Activated CD8-positive, alpha-beta memory T cell treated with anti-CD3 and anti-CD28 coated beads for 48 hours (primary cell): Measurements from ENCODE around the gene SOD1.
A peak's percentile ranks its signal among the peaks of the same experiment; 100 is the strongest.
"Not testable (repeated sequence)": the region's sequence is repeated elsewhere in the genome, so short reads cannot be mapped to it uniquely, and the experiment has no call there.

Source experiments
- DNase-seq, 3 experiments: peaks; one replicate each; pipeline ENCODE4 v3.0.0-alpha.2; 2020; ENCODE audit warnings: low read depth in 2 of 3, low spot score in 2 of 3

SOD1 gene

DNA sequence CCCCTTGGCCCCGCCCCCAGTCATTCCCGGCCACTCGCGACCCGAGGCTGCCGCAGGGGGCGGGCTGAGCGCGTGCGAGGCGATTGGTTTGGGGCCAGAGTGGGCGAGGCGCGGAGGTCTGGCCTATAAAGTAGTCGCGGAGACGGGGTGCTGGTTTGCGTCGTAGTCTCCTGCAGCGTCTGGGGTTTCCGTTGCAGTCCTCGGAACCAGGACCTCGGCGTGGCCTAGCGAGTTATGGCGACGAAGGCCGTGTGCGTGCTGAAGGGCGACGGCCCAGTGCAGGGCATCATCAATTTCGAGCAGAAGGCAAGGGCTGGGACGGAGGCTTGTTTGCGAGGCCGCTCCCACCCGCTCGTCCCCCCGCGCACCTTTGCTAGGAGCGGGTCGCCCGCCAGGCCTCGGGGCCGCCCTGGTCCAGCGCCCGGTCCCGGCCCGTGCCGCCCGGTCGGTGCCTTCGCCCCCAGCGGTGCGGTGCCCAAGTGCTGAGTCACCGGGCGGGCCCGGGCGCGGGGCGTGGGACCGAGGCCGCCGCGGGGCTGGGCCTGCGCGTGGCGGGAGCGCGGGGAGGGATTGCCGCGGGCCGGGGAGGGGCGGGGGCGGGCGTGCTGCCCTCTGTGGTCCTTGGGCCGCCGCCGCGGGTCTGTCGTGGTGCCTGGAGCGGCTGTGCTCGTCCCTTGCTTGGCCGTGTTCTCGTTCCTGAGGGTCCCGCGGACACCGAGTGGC lies at the start of gene SOD1:
SOD1 (plus strand) TSS at position 158 of the 723 bp plus-strand sequence; CDS start at position 235, 77 bp downstream.
- peak; percentile 86 to 95 (median 89) for DNase-seq

GRCh38 chr21:31611445-31611844 lies 48.0 kb upstream of the SOD1 start:
- DNase-seq, result no peak

- DNase-seq, result no peak
These were observed 46.4 kb upstream of the SOD1 start for GRCh38 chr21:31612894-31613785.

DNA sequence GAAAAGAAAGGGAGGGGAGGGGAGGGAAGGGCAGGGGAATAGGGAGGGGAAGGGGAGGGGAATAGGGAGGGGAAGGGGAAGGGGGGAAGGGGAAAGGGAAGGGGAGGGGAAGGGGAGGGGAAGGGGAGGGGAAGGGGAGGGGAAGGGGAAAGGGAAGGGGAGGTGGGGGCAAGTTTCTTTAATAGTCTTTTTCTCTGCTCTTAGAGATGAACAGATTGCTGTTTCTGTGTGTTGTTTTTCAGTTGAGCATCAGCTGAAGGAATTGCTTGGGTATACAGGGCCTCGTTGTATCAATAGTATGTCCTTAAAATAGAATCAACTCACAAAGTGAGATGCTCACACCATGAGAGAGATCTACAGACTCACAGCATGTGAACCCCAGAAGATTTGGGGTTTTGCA lies 44.8 kb upstream of the SOD1 start:
- DNase-seq, result no peak

GRCh38 chr21:31616216-31616615 lies 43.3 kb upstream of the SOD1 start:
- DNase-seq, result no peak

DNA sequence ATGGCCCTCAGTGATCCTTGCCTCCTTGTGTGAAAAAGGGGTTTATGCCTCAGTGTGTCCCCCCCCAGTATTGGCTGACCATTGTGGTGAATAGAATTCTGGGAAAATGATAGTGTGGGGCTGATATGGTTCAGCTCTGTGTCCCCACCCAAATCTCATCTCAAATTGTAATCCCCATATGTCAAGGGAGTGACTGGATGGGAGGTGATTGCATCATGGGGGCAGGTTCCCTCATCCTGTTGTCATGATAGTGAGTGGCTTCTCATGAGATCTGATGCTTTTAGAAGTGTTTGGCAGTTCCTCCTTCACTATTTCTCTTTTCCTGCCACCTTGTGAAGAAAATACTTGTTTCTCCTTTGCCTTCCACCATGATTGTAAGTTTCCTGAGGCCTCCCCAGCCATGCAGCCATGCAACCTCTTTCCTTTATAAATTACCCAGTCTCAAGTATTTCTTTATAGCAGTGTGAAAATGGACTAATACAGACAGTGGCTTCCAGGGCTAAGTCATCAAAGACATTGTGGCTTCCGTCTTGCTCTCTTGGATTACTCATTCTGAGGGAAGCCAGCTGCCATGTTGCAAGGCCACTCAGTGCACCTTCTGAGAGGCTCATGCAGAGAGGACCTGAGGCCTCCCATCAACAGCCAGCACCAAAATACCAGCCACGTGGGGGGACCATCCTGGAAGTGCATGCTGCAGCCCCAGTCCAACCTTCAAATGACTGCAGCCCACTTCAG lies 40.6 kb upstream of the SOD1 start:
- DNase-seq, result no peak

GRCh38 chr21:31622397-31622796 lies 37.1 kb upstream of the SOD1 start:
- no peak for DNase-seq

- DNase-seq, result no peak
These were observed 35.8 kb upstream of the SOD1 start for GRCh38 chr21:31623664-31624063.

DNA sequence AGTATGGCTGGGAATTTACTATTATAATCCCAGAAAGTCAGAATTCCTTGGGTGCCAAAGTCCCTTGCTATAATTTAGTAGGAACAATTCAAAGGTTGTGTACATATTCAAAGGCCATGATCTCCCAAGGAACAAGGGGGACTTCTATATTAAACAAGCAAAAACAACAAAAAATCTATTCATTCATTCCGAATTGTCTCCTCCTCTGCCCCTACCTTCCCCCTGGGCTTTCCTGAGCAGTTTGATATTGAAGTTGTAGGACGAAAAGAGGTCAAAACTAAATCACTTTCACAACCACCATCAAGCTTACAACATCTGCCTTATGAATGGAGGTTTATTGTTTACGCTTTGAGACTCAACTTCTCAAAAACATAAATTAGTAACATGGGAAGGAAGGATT lies 35.3 kb upstream of the SOD1 start:
- no peak for DNase-seq

GRCh38 chr21:31624961-31625491 lies 34.5 kb upstream of the SOD1 start:
- DNase-seq, result no peak

- no peak for DNase-seq
These were observed 29.4 kb upstream of the SOD1 start for GRCh38 chr21:31629972-31630711.

- not testable (repeated sequence) for DNase-seq
These were observed 27.6 kb upstream of the SOD1 start for GRCh38 chr21:31631881-31632280.

GRCh38 chr21:31634993-31635392 lies 24.5 kb upstream of the SOD1 start:
- DNase-seq, result no peak

DNA sequence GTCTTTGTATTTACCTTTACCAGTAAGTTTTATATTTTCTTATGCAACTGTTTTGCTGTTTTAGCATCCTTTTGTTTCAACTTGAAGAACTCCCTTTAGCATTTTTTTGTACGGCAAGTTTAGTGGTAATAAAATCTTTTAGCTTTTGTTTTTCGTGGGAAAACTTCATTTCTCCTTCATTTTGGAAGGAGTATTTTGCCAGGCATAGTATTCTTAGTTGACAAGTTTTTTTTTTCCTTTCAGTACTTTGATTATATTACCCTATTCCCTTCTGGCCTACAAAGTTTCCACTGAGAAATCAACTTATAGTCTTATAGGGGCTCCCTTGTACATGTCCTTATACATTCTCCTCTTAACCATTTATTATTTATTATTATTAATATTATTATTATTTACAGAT lies 22.6 kb upstream of the SOD1 start:
- no peak for DNase-seq

DNA sequence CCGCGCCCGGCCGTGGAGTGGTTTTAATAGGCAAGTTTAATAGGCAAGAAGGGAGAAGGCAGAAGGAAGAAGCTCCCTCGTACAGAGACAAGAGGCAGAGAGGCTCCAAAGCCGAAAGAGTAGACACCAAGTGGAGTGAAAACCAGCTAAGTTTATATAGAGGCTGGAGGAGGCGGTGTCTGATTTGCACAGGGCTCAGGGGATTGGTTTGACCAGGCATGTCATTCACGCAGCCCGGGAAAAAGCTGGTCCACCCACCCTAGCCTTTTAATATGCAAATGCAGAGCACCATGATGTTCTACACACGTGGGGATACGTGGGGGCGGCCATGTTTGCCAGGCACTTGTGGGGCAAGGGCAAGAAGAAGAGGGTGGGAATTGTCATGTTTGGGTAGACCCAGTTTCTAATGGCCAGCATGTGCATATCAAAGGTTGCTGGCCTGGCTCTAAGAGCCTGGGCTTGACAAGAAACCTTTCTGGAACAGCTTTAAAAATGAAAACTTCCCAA lies 18.0 kb upstream of the SOD1 start:
- no peak for DNase-seq

DNA sequence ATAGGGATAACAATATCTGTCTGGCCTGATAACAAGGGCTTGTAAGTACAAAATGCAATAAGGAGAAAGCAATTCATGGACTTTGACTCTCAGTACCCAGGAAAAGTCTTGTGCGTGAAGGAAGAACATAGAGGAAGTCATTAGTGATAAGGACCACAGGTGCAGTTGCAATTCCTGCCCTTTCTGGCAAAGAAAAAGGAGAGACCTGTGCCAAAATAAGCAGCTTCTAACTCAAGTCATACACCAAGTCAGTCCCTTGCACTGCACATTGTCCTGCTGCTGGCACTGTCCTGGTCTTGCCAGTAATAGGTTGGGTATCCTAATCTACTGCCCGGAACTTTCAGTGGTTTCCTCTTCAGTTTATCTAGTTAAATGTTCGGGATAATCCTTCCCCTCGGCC lies 14.8 kb upstream of the SOD1 start:
- no peak for DNase-seq

DNA sequence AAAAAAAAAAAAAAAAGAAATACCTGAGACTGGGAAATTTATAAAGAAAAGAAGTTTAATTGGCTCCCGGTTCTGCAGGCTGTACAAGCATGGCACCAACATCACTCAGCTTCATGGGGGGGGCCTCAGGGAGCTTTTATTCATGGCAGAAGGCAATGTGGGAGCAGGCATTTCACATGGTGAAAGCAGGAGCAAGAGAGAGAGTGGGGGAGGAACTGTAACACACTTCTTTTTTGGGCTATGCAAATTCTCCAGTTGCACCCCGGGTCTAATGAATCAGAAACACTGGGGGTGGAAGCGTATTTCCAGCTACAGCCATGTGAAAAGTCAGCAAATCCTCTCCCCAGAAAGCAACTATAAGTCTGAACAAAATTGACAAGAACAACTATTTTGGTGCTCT lies 11.8 kb upstream of the SOD1 start:
- DNase-seq, result no peak

- no peak for DNase-seq
These were observed 8.6 kb upstream of the SOD1 start for GRCh38 chr21:31650930-31651329.

GRCh38 chr21:31651491-31651890 lies 8.0 kb upstream of the SOD1 start:
- not testable (repeated sequence) for DNase-seq

- no peak for DNase-seq
These were observed 5.2 kb upstream of the SOD1 start for GRCh38 chr21:31654340-31654739.
